ENCODE measurements around the gene CASP7. TPM values are rescaled to one million over a fixed set of nuclear protein-coding genes. Genes with fewer than 3 reads are reported as not detected.

Gene CASP7
- total RNA-seq, 1 experiment from 2014 or later: 7.4 TPM

- ChIA-PET CTCF (interaction anchor here (1.1 to 3.4 kb wide), 3 partner anchors 9 to 390 kb away, joined by 3 to 17 read pairs (median 4); no protein-coding TSS in a partner anchor), POLR2A (interaction anchor here (1.0 kb wide), 1 partner anchor 11 kb away, joined by 3 read pairs; no protein-coding TSS in a partner anchor)
- H3K4me1 Mint-ChIP-seq (ENCODE audit: insufficient read depth, unreplicated experiment): no peaks in the 10 kb centered on the region
- TF ChIP-seq CTCF (IDR thresholded peaks at IDR 0.05; ENCODE audit: unreplicated experiment): no peak
- H3K9me3 Mint-ChIP-seq (ENCODE audit: unreplicated experiment): no peaks in the 10 kb centered on the region
- no TSS peak for BruUV-seq (replicated peaks)
- H3K36me3 Mint-ChIP-seq (ENCODE audit: insufficient read depth, unreplicated experiment): peaks cover 13% of the 10 kb centered on the region
- DNase-seq (ENCODE audit: unreplicated experiment): no peak
- no peak overlapping the region for H3K4me3 Mint-ChIP-seq (ENCODE audit: unreplicated experiment)
- H3K27me3 Mint-ChIP-seq (ENCODE audit: insufficient read depth, unreplicated experiment): no peaks in the 10 kb centered on the region
- H3K27ac Mint-ChIP-seq (ENCODE audit: low read depth, unreplicated experiment): no peak overlapping the region
- intact Hi-C loops (cut with micrococcal nuclease): no loop called here
These were observed 33.9 kb downstream of the CASP7 start for GRCh38 chr10:113713640-113713982.

- Mint-ChIP-seq H3K36me3 (ENCODE audit: insufficient read depth, unreplicated experiment) (peaks cover 20% of the 10 kb centered on the region), H3K27me3 (ENCODE audit: insufficient read depth, unreplicated experiment) (no peaks in the 10 kb centered on the region), H3K27ac (ENCODE audit: low read depth, unreplicated experiment) (no peak overlapping the region), H3K9me3 (ENCODE audit: unreplicated experiment) (no peaks in the 10 kb centered on the region), H3K4me3 (ENCODE audit: unreplicated experiment) (no peak overlapping the region), H3K4me1 (ENCODE audit: insufficient read depth, unreplicated experiment) (no peaks in the 10 kb centered on the region)
- BruUV-seq (replicated peaks): no TSS peak
- POLR2A ChIA-PET: interaction anchor here (0.6 to 1.4 kb wide), 5 partner anchors 9 to 547 kb away, joined by 3 to 4 read pairs (median 3); no protein-coding TSS in a partner anchor
- CTCF ChIA-PET: interaction anchor here (1.1 to 3.4 kb wide), 4 partner anchors 11 to 80 kb away, joined by 3 to 17 read pairs (median 6); no protein-coding TSS in a partner anchor
- DNase-seq (ENCODE audit: unreplicated experiment): no peak
- intact Hi-C loops (cut with micrococcal nuclease): no loop called here
- TF ChIP-seq CTCF (IDR thresholded peaks at IDR 0.05; ENCODE audit: unreplicated experiment): no peak
These were observed 36.6 kb downstream of the CASP7 start for GRCh38 chr10:113716109-113716910.

- BruUV-seq (replicated peaks): no TSS peak
- DNase-seq (ENCODE audit: unreplicated experiment): no peak
- Mint-ChIP-seq H3K27me3 (ENCODE audit: insufficient read depth, unreplicated experiment) (no peaks in the 10 kb centered on the region), H3K36me3 (ENCODE audit: insufficient read depth, unreplicated experiment) (peaks cover 22% of the 10 kb centered on the region), H3K4me3 (ENCODE audit: unreplicated experiment) (no peak overlapping the region), H3K4me1 (ENCODE audit: insufficient read depth, unreplicated experiment) (no peaks in the 10 kb centered on the region), H3K9me3 (ENCODE audit: unreplicated experiment) (no peaks in the 10 kb centered on the region), H3K27ac (ENCODE audit: low read depth, unreplicated experiment) (no peak overlapping the region)
- POLR2A ChIA-PET: no interaction called here
- CTCF ChIA-PET: interaction anchor here (0.9 kb wide), 1 partner anchor 9 kb away, joined by 3 read pairs; no protein-coding TSS in a partner anchor
- TF ChIP-seq CTCF (IDR thresholded peaks at IDR 0.05; ENCODE audit: unreplicated experiment): no peak
- intact Hi-C loops (cut with micrococcal nuclease): no loop called here
These were observed 39.5 kb downstream of the CASP7 start for GRCh38 chr10:113718969-113719822.

GRCh38 chr10:113720386-113720785 lies 40.7 kb downstream of the CASP7 start:
- Mint-ChIP-seq H3K36me3 (ENCODE audit: insufficient read depth, unreplicated experiment) (peaks cover 24% of the 10 kb centered on the region), H3K4me3 (ENCODE audit: unreplicated experiment) (no peak overlapping the region), H3K27ac (ENCODE audit: low read depth, unreplicated experiment) (no peak overlapping the region), H3K4me1 (ENCODE audit: insufficient read depth, unreplicated experiment) (no peaks in the 10 kb centered on the region), H3K27me3 (ENCODE audit: insufficient read depth, unreplicated experiment) (no peaks in the 10 kb centered on the region), H3K9me3 (ENCODE audit: unreplicated experiment) (no peaks in the 10 kb centered on the region)
- DNase-seq (ENCODE audit: unreplicated experiment): no peak
- BruUV-seq (replicated peaks): no TSS peak
- TF ChIP-seq CTCF (IDR thresholded peaks at IDR 0.05; ENCODE audit: unreplicated experiment): no peak
- ChIA-PET CTCF (interaction anchor here (0.6 kb wide), 1 partner anchor 368 kb away, joined by 3 read pairs; no protein-coding TSS in a partner anchor), POLR2A (no interaction called here)
- intact Hi-C loops (cut with micrococcal nuclease): no loop called here
